HG02642 (cell line): ENCODE results near the gene SH3BGR.
"Not testable (repeated sequence)": the region's sequence is repeated elsewhere in the genome, so short reads cannot be mapped to it uniquely, and the experiment has no call there.

ENCODE experiments used
- ATAC-seq: cut with Tn5 transposase; IDR thresholded peaks from one replicate; pipeline ENCODE4 v1.9.1; 2021; ENCODE audit warnings: mild to moderate bottlenecking; ENCODE audit not compliant: unreplicated experiment, poor library complexity

The SH3BGR gene

DNA sequence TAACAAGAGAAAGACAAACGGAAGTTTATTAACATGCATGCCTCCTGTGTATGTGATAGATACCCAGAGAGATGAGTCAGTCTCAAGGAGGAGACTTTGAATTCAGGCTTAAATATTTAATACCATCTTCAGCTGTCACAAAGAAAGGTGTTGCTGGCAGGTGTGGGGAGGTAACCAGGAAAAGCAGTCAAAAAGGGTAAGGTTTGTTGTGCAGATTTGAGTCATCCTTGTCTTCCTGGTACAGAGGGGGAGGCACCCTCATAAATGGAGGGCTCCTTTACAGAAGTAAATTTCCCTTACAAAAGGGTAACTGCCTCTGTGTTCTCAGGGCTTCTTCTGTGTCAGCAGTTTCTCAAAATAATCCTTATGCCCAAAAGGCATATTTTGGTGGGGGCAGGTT is 85.8 kb downstream of the SH3BGR start:
- ATAC-seq, result no peak

DNA sequence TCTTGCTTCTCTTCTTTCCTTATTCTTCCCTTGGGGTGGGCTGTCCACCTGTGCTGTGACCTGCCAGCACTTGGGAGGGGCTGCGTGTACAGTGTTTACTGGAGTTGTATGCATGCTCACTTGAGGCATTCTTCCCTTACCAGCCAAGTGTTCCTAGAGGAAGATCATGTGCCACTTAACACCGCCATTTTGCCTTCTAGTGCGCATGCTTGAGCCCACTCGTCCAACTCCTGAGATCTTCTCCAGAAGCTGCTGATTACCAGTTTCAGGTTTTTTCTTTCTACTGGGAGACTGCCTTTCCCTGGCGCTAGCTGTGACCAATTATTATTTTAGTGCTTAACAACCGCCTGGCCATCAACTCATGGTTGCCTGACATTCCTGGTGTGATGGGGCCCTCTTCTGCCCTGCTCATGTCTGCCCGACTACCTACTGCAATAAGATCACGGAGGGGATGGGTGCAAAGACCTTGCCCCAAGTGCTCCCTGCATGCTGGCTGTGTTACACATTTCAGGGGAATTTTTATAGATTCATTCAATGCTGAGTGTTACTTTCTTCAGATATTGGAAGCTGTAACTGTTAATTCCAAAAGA is 86.8 kb downstream of the SH3BGR start:
- ATAC-seq, result no peak

DNA sequence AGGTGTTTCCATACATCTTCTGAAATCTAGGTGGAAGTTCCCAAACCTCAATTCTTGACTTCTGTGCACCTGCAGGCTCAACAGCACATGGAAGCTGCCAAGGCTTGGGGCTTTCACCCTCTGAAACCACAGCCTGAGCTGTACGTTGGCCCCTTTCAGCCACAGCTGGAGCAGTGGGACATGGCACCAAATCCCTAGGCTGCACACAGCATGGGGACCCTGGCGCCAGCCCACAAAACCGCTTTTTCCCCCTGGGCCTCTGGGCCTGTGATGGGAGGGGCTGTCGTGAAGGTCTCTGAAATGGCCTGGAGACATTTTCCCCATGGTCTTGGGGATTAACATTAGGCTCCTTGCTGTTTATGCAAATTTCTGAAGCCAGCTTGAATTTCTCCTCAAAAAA is 88.6 kb downstream of the SH3BGR start:
- ATAC-seq, result not testable (repeated sequence)

DNA sequence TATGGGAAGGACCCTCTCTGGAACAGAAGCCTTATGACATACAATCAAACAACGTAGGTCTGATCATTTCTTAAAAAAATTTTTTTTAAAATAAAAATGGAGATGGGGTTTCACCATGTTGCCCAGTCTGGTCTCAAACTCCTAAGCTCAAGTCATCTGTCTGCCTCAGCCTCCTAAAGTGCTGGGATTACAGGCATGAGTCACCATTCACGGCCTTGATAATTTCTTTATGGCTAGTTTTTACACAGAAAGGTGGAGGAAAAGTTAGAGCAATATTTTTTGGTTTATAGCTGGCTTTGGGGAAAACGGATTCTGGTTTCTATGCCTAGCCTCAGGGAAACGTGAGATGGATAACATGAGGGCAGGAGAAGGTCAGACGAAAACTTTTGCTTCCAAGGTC is 91.0 kb downstream of the SH3BGR start:
- ATAC-seq, result no peak

DNA sequence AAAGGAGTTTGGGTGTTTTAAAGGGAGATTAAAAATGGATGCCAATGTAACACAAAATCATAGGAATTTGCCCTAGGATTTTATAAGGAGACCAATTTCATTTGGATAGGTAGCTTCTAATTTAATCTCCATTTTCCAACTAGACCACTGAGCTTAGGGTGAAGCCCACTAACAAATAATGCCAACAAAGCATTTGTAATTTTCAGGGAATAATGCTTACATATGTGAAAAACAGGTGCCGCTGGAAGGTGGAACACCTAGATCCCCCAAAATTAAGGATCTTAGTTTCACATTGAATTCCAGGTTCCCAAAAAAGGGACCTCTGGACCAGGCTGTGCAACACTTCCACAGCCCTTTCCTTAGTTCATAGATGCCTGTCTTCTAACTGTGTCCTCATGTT is 94.8 kb downstream of the SH3BGR start:
- no peak for ATAC-seq

DNA sequence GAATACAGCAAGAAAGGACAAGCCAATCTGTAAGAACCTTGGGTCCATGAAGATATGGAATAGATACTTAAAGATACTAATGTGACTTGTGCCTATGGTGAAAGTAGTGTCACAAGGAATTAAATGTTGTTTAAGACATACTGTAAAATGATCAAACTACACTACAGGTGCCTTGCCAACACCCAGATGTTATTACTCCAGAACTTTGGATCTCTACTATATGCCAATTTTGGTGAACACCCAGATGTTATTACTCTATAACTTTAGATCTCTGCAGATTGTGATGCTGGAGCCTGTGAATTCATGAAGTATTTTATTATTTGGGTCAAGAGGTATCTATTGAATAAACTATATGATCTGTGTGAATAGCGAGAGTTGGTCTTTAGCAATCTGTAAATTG is 101.1 kb downstream of the SH3BGR start:
- ATAC-seq, result no peak

DNA sequence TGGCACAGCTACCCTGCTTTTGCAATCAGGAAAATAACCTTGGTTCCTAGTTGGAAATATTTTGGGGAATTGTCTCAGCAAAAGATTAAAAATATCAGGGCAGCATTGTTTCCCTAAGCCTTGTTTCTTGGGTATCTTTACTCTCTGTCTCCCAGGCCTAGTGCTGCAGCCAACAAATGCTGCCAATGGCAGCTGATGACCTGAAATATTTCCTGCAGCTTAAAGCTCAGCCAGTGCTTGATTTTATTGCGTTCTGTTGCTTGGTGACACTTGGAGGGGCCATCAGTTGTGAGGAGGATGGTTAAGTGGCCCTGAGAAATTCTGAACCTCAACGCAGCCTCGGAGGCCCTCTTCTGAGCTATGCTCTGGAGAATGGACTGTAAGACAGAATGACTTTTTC is 101.6 kb downstream of the SH3BGR start:
- no peak for ATAC-seq

DNA sequence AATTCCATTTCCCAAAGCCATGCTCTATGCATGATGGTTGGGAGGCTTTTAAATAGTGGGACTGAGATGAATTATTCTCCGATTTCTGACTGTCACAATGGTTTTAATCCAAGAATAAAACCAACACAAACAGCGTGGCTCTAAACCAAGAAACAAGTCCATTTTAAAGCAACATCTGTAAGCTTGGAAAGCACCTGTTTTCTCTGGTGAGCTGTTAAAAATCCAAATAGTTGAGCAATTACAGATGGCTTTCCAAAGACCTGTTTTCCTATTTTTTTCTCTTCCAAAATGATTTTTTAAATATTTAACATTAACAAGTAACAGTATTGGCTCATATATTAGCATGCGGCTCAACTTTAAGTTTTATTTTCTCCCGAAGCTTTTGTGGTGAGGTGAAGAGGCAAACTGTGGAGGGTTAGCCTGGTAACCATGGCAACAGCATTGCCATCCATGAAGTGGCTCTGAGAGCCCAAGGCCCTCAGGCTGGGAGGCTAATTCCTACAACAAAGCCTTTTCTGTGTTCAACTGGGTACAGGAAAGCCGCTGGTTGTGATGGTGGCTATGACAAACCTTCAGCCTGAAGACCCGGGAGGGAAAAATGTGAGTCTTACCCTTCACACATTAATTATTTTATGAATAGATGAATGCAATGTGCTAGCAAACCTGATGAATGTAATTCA is 104.3 kb downstream of the SH3BGR start:
- ATAC-seq, result no peak

DNA sequence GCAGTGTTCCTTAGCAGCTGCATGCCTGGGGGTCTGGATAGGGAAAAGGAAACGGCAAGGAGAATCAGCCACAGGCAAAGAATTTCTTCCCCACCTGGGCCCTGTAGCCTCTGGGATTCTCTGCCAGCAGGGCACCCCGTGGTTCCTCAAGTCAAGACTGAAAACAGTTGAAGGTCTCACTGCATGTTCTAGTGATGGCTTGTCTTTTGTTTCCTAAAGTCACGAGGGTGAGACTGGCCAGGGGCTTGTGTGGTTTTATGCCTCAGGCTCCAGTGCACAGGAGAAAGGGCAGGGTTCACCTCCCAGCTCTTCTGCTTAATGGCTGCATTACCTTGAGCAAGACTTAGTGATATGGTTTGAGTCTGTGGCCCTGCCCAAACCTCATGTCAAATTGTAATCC is 107.7 kb downstream of the SH3BGR start:
- no peak for ATAC-seq

DNA sequence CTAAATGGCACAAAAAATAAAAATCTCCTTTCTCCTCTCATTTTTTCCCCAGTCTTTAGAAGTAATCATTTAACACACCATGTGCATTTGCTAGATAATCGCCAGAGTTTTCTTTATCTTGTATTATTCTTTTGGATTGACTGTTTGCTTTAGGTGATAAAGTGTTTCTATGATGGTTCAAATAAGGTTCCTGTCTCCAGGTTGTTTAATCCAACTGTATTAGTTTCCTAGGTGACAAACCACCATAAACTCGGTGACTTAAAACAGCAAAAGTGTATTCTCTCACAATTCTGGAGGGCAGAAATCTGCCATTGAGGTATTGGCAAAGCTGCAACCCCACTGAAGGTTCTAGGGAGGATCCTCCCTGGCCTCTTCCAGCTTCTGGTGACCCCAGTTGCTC is 109.4 kb downstream of the SH3BGR start:
- no peak for ATAC-seq

DNA sequence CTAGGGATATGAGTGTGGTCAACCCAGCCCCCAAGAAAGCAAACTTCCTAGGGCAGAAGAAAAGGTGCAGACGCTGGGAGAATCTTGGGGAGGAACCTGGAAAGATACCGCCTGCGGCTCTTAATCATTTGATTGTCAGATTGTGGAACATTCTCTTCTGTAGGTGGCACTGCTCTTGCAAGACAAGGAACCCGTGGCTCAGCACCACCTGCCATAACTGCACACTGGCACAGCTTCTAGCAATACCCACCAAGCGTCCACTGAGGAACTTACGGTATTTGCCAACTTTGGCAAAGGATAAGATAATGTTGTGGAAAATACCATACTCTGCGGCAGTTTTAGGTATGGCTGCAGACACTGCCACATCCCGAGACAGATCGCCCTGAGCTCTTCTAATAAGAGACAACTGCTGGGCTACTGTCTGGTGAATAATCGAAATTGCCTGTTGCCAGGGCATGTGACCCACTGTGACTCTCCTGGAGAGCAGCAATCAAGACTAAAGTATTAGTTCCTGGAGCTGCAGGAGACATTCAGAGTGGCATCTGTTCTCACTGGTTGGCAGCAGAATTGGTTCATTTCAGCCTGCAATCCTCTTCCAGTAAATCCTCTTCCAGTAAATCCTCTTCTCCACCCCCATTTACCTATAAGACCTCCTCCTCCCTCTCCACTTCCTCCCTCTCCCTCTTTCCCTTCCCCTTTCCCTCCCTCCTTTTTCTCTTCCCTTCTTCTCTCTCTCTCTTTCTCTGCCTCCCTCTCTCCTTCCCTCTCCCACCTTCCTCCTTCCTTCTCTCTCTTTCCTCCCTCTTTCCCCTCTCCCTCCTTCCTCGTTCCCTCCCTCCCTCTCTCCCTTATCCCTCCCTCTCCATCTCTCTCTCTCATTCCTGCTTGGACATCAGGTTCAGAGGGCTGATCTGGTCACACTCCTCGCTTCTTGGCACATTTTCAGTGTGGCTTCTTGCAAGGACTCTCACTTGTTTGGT is 111.3 kb downstream of the SH3BGR start:
- ATAC-seq, result no peak

DNA sequence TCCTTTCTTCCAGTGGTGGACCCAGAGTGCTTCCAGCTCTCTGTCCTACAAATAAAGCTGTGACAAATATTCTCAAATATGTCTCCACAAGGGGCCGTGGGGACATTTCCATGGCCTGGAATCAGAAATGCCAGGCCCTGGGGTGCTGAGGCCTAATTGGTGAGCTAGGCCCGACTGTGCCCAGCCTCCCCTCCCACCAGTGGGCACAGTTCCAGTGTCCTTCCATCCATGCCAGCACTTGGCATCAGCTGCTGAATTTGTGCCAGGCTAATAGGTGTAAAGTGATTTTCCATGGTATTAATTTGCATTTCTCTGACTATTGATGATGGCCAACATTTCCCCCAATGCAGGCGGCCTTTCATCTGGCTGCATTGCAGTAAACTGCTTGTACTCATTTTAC is 112.4 kb downstream of the SH3BGR start:
- ATAC-seq, result no peak
